HCEC 1CT (cell line): ENCODE results near the gene ZDHHC4.

Experiments used
- DNase-seq: peaks from one replicate; pipeline ENCODE4 v3.0.0-alpha.2; 2017

Gene ZDHHC4

GRCh38 chr7:6577369-6578113, at the start of gene ZDHHC4:
Gene ZDHHC4 (plus strand): TSS chr7:6577454. CDS start chr7:6580562, 3,108 bp downstream.
- DNase-seq, result peak; percentile 84

GRCh38 chr7:6528401-6529130, 48.7 kb upstream of the ZDHHC4 start:
- DNase-seq, result no peak

DNA sequence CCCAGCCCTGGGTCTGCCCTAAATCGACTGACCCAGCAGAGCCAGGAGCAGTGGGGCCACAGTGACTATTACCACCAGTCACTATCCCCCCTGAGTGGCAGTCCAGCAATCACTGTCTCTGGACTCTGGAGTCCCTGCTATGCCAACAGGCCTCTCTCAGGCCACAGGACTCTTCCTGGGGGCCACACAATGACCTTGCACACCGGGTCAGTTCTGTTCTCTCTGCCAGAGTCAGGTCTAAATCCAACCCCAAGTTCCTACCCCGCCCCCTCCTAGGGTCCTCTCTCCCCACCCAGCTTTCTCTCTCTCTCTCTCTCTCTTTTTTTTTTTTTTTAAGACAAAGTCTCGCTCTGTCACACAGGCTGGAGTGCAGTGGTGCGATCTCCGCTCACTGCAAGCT, 47.6 kb upstream of the ZDHHC4 start:
- DNase-seq, result no peak

DNA sequence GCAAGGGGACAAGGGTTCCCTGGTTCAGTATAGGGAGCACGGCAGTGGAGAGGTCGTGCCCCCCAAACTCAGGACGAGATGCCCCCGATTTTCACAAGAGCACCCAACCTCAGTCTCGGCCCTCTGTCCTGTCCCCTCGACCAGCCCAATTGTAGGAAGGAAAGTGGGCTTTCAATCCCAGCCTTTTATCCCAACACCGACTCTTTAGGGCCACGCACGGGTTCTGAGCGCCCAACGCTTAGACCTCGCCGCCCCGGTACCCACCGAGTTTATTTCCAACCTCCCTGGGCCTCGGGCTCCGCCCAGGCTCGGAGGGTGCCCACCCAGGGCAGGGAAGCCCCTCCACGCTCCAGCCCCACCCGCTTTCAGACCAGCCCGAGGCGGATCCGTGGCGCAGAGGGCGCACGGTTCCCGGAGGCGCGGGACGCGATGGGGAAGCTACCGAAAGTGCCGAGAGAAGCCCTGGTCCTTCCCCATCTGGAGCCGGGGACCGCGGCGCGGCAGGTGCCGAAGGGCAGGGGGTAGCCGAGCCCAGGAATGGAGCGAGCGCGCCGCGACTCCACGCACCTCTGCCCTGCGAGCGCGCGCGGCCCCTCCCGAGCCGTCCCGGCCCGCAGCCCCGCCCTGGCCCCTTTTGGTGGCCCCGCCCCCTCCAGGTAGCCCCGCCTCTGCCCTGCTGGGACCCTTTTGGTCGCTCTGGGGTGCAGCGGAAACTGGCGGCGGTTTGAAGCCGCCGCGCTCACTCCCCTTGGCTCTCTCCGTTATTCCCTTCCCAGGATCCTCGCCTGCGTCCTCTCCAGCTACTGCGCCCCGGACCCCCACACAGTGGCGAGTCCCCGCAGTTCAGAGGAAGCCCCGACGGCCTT, 46.4 kb upstream of the ZDHHC4 start:
- no peak for DNase-seq

DNA sequence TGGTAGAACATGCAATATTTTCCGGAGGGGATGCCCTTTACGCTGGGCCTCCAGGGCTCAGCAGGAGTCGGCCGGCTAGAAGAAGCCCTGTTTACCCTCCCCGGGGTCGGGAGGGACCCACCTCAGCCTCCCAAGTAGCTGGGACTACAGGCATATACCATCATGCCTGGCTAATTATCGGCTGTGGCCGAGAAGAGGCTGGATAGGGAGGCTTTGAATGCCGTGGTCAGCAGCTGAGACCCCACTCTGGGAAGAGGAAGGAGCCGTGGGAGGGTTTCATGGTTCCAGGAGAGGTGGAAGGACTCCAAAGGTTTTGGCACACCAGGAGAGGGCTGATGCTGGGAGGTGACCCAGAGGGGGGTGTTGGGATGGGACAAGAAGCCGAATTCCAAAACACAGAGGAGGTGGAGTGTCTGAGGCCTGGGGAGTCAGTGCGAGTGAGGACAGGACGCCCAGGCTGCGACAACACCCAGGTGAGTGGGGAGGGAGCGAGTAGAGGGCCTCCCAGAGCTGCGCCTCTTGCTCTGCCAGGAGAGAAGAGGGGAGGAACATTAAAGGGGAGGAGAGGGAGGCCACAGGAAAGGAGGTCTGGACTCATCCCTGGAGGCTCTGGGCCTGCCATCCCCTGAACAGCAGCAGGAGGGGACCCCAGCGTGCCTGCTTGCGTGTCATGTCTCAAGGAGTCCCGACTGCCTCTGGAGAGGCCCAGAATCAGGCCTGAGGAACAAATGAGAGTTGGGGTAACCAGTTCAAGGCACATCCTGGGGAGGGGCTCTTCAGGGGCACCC, 45.6 kb upstream of the ZDHHC4 start:
- DNase-seq, result no peak

GRCh38 chr7:6532516-6532915, 44.7 kb upstream of the ZDHHC4 start:
- DNase-seq, result no peak

DNA sequence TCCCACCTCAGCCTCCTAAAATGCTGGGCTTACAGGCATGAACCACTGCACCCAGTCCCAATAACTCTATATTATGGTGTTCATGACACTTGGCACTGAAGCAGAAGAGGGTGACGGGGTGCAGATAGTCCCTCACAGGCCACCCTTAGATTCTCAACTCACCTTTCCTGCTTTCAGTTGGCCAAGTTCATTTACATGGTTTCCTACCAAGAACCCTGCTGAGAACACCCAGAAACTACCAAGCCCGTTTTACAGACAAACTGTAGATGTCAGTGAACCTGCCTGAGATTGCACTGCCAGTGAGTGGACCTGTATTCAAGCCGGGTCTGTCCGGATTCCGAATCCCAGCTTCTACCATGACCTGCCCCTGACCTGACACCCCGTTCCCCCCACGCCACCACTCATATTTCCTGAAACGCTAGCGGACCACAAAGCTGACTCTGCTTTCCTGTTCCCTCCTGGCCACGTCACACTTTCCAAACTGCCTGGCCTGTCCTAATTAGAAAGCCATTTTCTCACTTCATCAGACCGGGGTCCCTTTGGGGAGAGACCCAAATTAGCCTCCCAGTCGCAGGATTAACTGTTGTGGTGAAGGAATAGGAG, 43.3 kb upstream of the ZDHHC4 start:
- no peak for DNase-seq

DNA sequence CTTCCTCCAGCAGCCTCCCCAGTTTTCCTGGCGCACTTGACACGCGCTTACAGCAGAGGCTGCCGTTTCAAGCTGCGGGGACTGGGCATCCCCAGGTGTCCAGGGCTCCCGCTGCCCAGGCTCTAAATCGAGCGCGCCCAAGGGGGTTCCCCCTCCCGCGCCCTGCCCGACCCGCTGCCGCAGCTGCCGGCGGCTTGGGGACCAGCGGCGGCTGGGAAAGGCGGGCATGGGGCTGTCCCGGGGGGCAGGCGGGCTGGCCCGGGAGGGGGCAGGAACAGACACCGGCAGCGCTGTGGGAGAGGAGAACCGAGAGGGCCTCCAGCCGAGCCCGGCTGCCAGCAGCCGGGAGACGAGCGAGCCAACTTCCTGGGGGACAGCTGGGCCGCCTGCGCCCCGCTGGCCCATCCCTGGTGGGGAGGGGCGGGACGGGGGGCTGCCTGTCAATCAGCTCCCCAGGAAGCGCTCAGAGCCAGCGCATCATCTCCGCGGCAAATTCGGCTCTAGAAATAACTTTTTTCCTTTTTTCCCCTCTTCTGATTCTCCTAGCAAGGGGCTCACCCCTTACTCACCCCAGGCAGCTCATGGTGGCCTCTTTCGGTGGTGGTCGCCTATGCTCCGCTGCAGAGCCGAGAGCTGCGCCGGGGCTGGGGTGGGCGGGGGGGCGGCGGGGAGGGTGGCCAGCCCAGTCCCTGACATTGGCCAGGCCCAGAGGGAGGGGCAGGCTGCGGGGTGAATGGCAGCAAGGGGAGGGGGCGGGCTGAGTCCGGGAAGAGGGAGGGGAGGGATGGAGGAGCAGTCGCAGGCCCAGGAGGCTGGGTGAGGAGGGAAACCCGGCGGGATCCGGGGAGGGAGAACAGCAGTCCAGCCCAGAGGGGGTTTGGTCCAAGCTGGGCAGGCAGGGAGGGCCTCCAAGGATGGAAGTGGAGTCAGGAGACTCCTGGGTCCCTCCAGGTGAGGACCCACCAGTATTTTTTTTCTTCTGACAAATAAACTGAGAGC, 40.7 kb upstream of the ZDHHC4 start:
- no peak for DNase-seq

DNA sequence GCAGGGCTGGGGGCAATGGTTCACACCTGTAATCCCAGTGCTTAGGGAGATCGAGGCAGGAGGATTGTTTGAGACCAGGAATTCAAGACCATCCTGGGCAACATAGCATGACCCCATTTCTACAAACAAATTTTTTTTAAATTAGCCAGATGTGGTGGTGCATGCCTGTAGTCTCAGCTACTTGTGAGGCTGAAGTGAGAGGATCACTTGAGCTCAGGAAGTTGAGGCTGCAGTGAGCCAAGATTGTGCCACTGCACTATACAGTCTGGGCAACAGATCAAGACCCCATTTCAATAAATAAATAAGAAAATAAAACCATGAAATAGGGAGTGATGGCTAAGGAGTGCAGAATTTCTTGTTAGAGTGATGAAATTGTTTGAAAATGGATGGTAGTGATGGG, 34.9 kb upstream of the ZDHHC4 start:
- DNase-seq, result no peak

DNA sequence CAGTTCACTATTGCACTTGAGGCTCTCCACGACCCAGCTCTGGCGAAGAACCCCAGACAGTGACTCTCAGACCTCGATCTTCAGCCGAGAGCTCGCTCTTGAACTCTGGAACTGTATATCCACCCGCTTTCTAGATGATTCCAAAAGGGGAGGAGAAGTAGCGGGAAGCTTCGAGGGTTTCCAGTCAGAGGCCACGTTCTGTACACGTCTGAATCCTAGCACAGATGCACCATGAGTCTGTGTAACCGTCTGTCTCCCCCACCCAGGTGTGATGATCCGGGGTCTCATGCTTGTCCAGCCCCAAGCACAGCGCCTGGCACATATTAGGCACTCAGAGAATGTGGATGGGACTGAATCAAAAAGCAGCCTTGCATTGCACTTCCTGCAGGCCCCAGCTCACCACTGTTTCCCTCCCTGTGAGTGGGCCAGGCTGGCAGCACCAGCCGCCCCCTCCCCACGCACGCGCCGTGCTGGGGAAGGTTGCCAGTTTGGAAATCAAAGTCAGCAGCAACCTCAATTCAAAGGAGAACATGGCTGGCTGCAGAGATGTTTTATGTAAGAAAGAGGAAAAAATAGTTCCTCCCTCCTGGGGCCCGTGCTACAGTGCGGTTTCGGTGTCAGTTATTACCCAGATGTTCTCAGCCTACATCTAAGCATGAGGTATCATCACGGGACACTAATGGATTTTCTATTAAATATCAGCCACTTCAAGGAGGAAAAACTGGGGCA, 31.7 kb upstream of the ZDHHC4 start:
- DNase-seq, result no peak

DNA sequence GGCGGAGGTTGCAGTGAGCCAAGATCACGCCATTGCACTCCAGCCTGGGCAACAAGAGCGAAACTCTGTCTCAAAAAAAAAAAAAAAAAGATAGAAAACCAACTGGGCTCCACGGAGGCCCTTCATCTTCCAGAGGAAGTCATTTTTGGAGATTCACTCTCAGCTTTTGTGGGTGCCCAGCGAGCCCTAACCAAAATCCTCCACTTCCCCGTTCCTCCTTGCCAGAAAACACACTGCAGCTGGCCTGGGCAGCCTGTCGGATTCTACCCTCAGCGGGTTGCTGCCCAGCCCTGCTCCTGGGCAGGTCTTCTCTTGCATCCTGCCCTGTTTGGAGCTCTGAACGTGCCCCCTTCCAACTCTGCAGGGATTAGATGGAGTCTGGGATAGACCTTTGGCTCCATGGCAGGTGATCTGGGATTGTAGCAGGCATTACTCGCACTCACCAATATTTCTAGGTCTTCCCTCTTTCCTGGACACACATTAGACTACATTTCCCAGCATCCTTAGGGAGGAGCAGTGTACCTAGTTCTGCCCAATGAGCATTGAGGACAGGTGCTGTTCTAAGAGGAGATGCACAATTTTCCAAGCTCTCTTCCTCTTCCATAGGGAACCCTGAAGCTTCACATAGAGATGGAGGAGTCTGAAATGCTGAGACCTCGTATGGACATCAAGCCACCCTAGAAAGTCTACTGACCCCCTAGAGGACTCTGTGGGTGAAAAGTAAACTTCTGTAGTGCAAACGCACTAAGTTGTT, 30.6 kb upstream of the ZDHHC4 start:
- DNase-seq, result no peak

- DNase-seq, result no peak
Observed at GRCh38 chr7:6547400-6547799, 29.9 kb upstream of the ZDHHC4 start.

GRCh38 chr7:6551016-6551511, 26.2 kb upstream of the ZDHHC4 start, which contains the start of gene GRID2IP:
Gene GRID2IP (minus strand): TSS chr7:6551461. CDS start chr7:6551436, 25 bp downstream.
- DNase-seq, result no peak

DNA sequence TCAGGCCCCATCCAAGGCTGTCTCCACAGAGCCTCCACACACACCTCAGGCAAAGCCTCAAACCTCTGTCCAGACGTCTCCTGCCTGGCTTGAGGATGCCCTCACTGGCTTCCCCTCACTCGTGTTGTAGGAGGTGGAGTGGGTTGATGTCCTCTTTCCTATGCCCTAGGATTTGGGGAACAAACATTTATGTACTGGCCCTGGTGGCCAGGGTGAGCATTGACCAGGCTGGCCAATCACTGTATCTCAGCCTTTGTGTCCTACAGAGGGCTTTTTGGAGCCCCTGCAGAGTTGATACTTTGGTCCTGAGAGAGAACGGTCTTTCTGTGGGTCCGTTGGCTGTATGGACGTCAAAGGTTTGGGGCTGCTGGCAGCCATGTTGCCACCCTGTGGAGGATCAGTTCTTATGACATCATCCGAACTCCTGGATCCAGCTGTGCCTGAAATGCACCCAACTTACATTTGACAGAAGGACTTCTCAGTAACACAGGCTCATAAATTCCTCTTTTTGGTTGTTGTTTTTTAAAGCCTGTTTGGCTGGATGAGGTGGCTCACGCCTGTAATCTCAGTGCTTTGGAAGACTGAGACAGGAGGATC, 23.7 kb upstream of the ZDHHC4 start:
- no peak for DNase-seq

DNA sequence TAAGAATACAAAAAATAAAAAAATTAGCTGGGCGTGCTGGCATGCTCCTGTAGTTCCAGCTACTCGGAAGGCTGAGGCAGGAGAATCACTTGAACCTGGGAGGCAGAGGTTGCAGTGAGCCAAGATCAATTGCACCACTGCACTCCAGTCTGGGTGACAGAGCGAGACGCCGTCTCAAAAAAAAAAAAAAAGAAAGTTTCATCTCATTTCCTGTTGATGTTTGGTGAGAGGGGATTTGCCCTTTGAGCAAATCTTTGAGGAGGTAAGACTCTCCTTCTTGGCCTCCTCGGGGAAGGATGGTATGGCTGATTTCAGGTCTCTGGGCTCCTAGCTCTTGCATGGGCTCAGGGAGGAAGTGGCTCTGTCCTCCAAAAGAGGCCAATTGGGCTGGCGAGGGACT, 22.4 kb upstream of the ZDHHC4 start:
- no peak for DNase-seq

DNA sequence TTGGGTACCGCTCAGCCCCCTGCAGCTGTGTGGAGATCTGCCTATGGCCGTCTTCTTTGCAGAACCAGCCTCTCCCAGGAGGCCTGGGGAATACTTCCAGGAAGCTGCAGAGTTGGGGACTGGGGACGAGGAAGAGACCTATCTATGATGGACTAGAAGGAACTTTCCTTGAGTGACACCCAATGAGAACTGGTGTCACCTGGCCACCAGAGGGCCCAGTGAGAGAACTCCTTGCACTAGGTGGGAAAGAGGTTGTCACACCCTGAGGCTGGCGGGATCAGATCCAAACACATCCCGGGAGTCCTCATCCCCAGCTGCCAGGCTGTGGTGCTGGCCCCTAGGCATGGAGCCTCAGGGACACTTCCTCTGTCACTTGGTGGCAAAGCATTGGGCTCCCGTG, 21.1 kb upstream of the ZDHHC4 start:
- no peak for DNase-seq

GRCh38 chr7:6558837-6559236, 18.4 kb upstream of the ZDHHC4 start:
- peak; percentile 44 for DNase-seq

GRCh38 chr7:6559896-6560295, 17.4 kb upstream of the ZDHHC4 start:
- no peak for DNase-seq

DNA sequence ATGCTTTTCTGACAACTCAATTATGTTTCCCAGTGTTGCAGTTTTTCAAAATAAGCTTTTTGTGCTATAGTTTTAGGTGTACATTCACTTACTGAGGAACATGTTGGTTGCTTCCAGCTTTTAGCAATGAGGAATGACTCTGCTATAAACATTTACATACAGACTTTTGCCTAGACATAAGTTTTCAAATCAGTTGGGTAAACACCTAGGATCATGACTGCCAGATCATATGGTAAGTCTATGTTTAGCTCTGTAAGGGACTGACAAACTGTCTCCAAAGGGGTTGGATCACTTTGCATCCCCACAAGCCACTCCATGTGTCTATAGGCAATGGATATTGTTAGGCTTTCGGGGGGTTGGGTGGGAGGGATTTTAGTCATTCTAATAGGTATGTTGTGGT, 15.1 kb upstream of the ZDHHC4 start:
- no peak for DNase-seq
